COLO668 (cell line): ENCODE results near the gene CDK2AP2.
A peak's percentile ranks its signal among the peaks of the same experiment; 100 is the strongest.

ENCODE experiments used
- DNase-seq: peaks from one replicate; lab custom pipeline; 2025; ENCODE audit not compliant: unreplicated experiment; lab: John Stamatoyannopoulos, UW

Gene CDK2AP2

GRCh38 chr11:67504005-67504949 is 3.7 kb downstream of the CDK2AP2 start:
- peak; percentile 53 for DNase-seq

DNA sequence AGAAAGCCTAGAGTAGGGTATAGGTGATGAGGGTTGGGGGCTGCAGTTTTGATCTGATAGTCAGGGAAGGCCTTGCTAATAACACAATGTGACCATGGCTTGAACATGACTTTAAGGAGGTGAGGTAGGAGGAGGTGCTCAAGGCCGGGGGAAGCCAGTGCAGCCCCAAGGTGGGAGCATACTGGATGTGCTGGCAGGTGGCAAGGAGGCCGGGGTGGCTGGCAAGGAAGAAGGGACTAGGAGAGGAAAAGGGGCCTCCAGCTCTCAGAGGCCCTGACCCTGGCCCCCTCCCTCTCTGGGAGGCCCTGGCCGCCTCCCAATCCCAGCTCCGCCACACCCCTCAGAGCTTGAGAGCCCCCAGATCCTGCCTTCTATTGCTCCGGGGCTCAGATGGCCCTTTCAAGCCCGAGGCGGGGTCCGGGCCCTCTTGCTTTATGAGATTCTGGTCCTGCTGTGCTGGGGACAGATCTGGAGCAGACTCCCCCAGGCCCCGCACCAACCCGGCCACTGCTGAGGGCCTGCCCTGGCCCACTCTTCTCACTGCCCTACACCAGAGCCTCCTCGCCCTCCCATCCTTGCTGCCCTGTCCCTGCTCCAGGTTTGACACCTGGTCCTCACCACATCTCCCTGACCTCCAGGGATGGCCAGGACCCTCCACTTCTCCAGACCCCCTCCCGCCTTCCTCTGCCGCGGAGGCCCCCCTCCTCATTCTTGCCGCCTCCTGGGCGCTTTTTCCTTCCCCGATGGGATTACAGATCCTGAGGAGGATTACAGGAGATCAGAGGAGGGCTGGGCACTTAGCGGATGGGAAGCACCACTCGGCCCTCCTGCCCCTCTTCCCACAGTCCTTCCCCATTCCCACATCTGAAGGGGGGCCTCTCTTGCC is 4.6 kb downstream of the CDK2AP2 start:
- DNase-seq = no peak

- no peak for DNase-seq
Observed at GRCh38 chr11:67502328-67502979, 5.5 kb downstream of the CDK2AP2 start.

DNA sequence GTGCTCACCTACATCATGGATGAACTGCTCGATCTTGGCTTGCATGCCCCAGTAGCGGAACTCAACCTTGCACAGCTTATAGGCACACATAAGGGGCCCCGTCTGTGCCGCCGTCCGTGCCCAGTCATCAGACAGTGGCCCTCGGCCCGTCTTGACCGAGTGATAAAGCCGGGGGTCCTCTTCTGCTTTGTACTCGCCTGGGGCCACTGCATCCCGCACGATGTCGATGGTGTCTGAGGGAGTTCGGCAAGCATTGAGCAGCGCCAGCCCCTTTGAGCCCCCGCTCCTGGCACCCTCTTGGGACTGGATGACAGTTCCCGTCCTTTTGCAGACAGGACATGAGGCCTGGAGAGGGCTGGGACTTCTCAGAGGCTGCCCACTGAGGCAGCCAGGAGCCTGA is 6.1 kb downstream of the CDK2AP2 start:
- DNase-seq = no peak

DNA sequence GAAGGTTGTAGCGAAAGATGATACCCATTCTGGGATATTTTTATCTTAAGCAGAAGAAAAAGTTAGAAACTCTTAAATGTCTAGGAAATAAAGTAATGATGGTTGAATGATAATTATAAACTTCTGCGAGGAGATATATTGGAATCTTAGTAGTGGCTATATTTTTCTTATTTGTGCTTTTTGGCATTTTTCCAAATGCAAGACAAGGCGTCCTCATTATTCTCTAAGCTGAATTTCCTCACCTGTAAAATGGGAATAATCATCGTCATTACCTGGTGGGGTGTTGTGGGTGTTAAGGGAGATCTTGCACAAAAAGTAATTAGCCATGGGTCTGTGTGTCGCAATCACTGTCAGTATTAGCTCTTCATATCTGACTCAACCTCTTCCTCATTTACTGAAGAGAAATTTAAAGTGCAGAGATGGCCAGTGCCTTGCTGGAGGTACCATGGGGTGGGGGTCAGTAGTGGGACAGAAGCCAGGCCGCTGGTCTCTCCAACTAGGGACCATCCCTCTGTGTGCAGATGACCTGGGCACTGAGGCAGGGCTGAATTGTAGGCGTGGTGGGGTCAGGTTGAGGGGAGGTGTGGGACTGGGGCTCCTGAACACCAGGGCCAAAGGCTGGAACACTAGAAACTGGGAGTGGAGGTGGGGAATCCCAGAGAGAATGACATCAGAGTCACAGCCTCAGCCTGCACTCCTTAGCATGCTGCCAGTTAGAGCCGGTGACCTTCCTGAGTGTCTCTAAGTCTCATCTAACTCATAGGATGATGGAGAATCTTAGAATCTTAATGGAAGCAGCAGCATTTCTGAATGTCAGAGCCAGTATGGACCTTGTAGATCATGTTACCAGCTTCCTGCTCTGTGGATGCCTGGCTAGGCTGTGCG is 6.9 kb downstream of the CDK2AP2 start:
- no peak for DNase-seq

- no peak for DNase-seq
Observed at GRCh38 chr11:67500484-67500821, 7.5 kb downstream of the CDK2AP2 start.

GRCh38 chr11:67499808-67500483 is 8.0 kb downstream of the CDK2AP2 start:
- DNase-seq = no peak

- no peak for DNase-seq
Observed at GRCh38 chr11:67498544-67498972, 9.4 kb downstream of the CDK2AP2 start.

GRCh38 chr11:67497656-67498291 is 10.2 kb downstream of the CDK2AP2 start:
- no peak for DNase-seq

GRCh38 chr11:67496113-67496512 is 11.8 kb downstream of the CDK2AP2 start:
- DNase-seq = no peak

DNA sequence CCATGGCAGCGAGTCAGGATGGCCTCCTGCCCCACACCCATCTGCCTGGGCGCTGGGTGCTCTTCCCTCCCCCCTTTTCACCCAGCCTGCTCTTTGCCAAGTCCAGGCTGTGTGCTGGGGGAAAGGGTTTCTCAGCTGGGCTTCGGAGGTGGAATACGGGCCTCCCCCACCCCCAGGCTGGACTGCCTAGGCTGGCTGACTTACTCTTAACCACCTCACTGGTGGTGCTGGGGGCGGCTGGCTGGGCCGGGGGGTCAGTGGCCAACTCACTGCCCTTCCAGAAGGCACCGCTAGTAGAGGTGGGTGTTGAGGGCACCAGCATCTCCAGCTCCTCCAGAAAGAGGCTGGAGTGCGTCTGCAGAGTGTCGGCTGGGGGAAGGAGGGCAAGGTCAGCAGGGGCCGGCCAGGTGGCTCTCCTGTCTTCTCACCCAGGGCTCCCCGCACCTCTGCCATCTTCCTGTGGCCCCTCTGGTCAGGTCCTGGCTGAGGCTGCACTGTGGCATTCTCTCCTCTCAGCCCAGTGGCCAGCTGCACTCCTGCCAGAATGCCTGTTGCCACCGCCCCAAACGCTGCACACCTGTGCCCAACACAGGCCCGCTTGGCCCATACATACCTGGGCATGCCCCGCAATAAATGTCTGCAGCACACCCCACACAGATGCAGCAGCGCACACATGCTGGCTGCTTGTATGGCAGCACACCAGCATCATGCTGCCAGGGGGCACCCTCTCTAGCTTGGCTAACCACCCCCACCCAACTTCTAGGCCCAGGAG is 12.5 kb downstream of the CDK2AP2 start:
- DNase-seq = no peak

- DNase-seq = no peak
Observed at GRCh38 chr11:67494371-67495233, 13.4 kb downstream of the CDK2AP2 start.

DNA sequence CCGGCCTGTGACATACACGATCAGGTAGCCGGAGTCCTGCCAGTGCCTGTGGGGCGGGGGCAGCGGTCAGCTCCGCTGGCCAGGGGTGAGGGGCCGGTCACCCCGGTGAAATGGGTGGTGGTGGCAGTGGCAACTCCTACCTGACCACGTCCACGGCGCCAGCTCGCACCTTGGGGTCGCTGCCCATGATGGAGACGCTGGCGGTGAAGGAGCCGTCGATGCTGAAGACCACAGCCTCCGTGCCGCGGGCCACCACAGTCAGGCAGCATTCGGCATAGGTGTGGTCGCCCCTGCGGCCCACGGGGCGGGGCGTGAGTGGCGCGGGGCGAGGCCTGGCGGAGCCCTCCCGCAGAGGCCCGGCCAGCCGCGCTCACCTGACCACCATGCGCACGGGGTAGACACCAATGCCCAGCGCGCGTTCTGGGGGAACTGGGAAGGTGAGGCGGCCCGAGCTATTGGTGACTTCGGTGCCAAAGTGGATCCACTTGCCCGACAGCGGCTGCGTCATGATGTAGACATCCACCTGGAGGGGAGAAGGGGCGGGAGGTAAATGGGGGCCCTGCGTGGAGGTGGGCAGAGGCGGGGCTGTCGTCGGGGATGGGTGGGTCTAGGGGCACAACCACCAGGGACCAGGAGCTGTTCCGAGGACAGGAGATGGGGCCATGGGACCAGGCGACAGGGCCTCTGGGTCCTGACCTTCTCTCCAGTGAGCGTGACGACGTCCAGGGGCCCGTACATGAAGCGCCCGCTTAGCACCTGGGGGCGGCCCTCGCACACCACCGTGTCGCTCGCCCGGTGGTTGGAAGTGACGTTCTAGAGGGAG is 14.2 kb downstream of the CDK2AP2 start:
- no peak for DNase-seq

DNA sequence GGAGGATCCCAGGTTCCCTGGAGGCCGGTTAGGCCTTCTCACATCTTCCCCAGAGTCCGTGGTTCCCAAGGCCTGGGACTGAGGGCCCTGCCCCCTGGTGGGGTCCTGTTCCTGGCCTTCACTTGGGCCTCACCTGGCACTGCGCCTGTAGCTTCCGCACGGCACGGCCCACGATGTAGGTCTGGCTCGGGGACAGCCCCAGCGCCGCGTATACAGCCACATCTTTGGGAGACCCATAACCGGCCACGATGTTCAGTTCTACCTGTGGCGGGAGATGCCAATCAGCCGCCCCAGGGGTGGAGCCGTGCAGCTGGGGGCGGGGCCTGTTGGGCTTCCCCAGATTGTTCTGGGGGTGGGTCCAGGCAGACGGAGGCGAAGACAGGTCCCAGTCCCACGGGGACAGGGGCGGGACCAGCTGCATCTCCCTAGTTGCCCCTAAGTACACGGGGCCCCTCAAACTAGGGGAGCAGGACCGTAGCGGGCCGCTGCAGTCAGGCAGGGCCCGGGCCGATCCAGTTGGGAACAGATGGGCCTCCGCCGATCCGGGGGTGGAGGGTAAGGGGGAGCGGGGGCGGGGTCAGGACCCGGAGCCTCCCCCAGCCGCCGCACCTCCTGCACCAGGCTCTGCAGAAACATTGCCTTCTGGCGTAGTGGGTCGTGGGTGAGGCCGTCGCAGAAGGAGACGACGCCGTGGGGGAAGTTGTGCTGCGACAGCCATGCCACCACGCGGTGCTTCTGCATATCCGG is 15.0 kb downstream of the CDK2AP2 start:
- no peak for DNase-seq

- no peak for DNase-seq
Observed at GRCh38 chr11:67492069-67492727, 15.8 kb downstream of the CDK2AP2 start.
